Ovary (tissue), 3 donors: ENCODE measurements around the gene BMP8B.

Source experiments
- CTCF ChIP-seq, 3 donors: fragments of 450-650 bp in 2 of 3; fragments of 200-600 bp in 1 of 3; IDR thresholded peaks; one replicate each; pipeline versions ENCODE4 v1.5.1 to v1.8.0; 2016 to 2022; ENCODE audit warnings: antibody characterized with exemption in 3 of 3, mild to moderate bottlenecking in 1 of 3
- EP300 ChIP-seq: sonication (generic); formaldehyde crosslinking; IDR thresholded peaks from one replicate; pipeline ENCODE4 v1.6.1; 2017; ENCODE audit warnings: antibody characterized with exemption
- donor health status: DM: no; HTN: no; CAD: no.

DNA sequence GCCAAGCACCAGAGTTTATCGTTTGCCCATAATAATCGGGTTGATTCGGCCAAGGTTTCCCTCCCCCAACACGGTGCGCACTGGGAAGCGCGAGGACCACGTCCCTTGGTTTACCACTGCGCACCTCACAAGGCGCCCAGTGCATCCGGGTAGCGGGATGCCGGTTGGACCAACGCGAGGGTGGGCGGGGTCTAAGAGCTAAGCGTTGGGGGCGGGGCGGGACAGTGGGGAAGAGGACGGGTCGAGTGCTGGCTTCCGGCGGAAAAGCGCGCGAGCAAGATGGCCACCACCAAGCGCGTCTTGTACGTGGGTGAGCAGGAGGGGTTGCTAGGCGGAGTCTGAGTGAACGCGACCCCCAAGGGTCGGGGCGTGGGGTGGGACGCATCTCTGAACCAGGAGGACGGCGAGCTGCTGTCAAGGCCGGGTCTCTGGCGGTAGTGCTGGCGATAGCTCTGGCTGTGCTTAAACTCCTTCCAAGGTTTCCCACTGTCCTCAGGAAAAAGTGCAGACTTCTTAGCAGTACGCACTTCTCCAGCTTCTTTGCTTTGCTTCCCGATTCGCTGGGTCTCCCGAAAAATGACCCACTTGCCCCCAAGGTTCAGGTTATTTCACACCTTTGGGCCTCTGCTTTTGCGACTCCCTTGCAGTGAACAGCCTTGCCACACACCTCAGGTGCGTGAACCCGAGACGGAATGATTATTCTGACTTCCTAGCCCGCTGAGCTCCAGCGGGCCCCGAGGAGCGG is 49.9 kb downstream of the BMP8B start, which contains the start of gene PPIE:
- TF ChIP-seq CTCF (IDR thresholded peaks at IDR 0.05) (no peak), EP300 (no peak)
